ENCODE data around the gene CDK11B. TPM values are rescaled to one million over a fixed set of nuclear protein-coding genes. Genes with fewer than 3 reads are reported as not detected.

CDK11B gene
- total and polyA plus RNA-seq, 2 donors (not counting 1 experiment from before 2014, with no cell fraction given), result 14.1 to 36.3 TPM

GRCh38 chr1:1623631-1624442 lies 35.0 kb downstream of the CDK11B start:
- H3K27ac ChIP-seq (ENCODE audit: low read length in 2 of 2), result no peak overlapping the region
- Mint-ChIP-seq H3K4me1 (peaks cover 2% of the 10 kb centered on the region), H3K27me3 (no peaks in the 10 kb centered on the region), H3K9me3 (ENCODE audit: insufficient read depth) (no peaks in the 10 kb centered on the region), H3K27ac (no peak overlapping the region), H3K4me3 (no peak overlapping the region)
- DNase-seq, result no peak
- peaks cover 0 to 4% of the 10 kb centered on the region in 2 donors for H3K4me1 ChIP-seq (ENCODE audit: control insufficient read depth in 2 of 2, insufficient read depth in 2 of 2, low read length in 2 of 2)
- H3K9me3 ChIP-seq (ENCODE audit: control extremely low read depth in 1 of 3, control insufficient read depth in 2 of 3, insufficient read depth in 1 of 3, low read length in 2 of 3), result no peaks in the 10 kb centered on the region
- no peak for TF ChIP-seq EZH2 (IDR thresholded peaks at IDR 0.05; ENCODE audit: borderline replicate concordance, insufficient read depth, low read depth, low read length, poor library complexity, severe bottlenecking)
- no peak for TF ChIP-seq CTCF (IDR thresholded peaks at IDR 0.05)
- intact Hi-C loops (cut with micrococcal nuclease), result no loop called here
- H3K79me2 ChIP-seq (ENCODE audit: control insufficient read depth, insufficient read depth, low read length), result peaks cover 4% of the 10 kb centered on the region
- 97% methylated on average over 50 of the region's 51 CpGs for WGBS (ENCODE audit: insufficient coverage)
- peaks cover 10% of the 10 kb centered on the region for H4K20me1 ChIP-seq (ENCODE audit: control insufficient read depth, insufficient read depth, low read length, poor library complexity, severe bottlenecking)
- ChIA-PET CTCF (no interaction called here), POLR2A (no interaction called here)
- no peak overlapping the region for H3K9ac ChIP-seq (ENCODE audit: low read length)
- no peaks in the 10 kb centered on the region for H3K27me3 ChIP-seq (replicated peaks in 1 of 4; ENCODE audit: control extremely low read depth in 1 of 4, control insufficient read depth in 3 of 4, insufficient read depth in 4 of 4, low read length in 3 of 4)
- H3K4me3 ChIP-seq (ENCODE audit: control extremely low read depth in 1 of 5, extremely low read depth in 1 of 5, insufficient read depth in 1 of 5, low read depth in 2 of 5, low read length in 4 of 5), result no peak overlapping the region
- no peak for ATAC-seq (ENCODE audit: low read depth)
- no peaks in the 10 kb centered on the region for H3K36me3 ChIP-seq (replicated peaks in 1 of 2; ENCODE audit: control extremely low read depth in 1 of 2, control insufficient read depth in 1 of 2, extremely low read depth in 1 of 2, insufficient read depth in 2 of 2, low read length in 1 of 2)
- H3K4me2 ChIP-seq (replicated peaks; ENCODE audit: low read depth, low read length, poor library complexity, severe bottlenecking), result no peak overlapping the region
- H2AFZ ChIP-seq (ENCODE audit: insufficient read depth, low read depth, low read length, poor library complexity, severe bottlenecking), result no peak overlapping the region

- Mint-ChIP-seq H3K27ac (no peak overlapping the region), H3K4me1 (peaks cover 2% of the 10 kb centered on the region), H3K9me3 (ENCODE audit: insufficient read depth) (no peaks in the 10 kb centered on the region), H3K4me3 (no peak overlapping the region), H3K27me3 (no peaks in the 10 kb centered on the region)
- Histone ChIP-seq H3K4me2 (replicated peaks; ENCODE audit: low read depth, low read length, poor library complexity, severe bottlenecking) (no peak overlapping the region), H3K36me3 (replicated peaks in 1 of 2; ENCODE audit: control extremely low read depth in 1 of 2, control insufficient read depth in 1 of 2, extremely low read depth in 1 of 2, insufficient read depth in 2 of 2, low read length in 1 of 2) (peaks cover 0 to 2% of the 10 kb centered on the region in 2 experiments), H4K20me1 (ENCODE audit: control insufficient read depth, insufficient read depth, low read length, poor library complexity, severe bottlenecking) (peaks cover 10% of the 10 kb centered on the region), H3K4me3 (ENCODE audit: control extremely low read depth in 1 of 5, extremely low read depth in 1 of 5, insufficient read depth in 1 of 5, low read depth in 2 of 5, low read length in 4 of 5) (no peak overlapping the region), H3K9ac (ENCODE audit: low read length) (no peak overlapping the region), H3K9me3 (ENCODE audit: control extremely low read depth in 1 of 3, control insufficient read depth in 2 of 3, insufficient read depth in 1 of 3, low read length in 2 of 3) (no peaks in the 10 kb centered on the region), H3K79me2 (ENCODE audit: control insufficient read depth, insufficient read depth, low read length) (peaks cover 4% of the 10 kb centered on the region), H3K4me1 (ENCODE audit: control insufficient read depth in 2 of 2, insufficient read depth in 2 of 2, low read length in 2 of 2) (no peaks in the 10 kb centered on the region), H3K27me3 (replicated peaks in 1 of 4; ENCODE audit: control extremely low read depth in 1 of 4, control insufficient read depth in 3 of 4, insufficient read depth in 4 of 4, low read length in 3 of 4) (no peaks in the 10 kb centered on the region), H3K27ac (ENCODE audit: low read length in 2 of 2) (no peak overlapping the region), H2AFZ (ENCODE audit: insufficient read depth, low read depth, low read length, poor library complexity, severe bottlenecking) (no peak overlapping the region)
- ChIA-PET CTCF (no interaction called here), POLR2A (no interaction called here)
- ATAC-seq (ENCODE audit: low read depth) (no peak), DNase-seq (no peak)
- 96% methylated on average over 33 of the region's 33 CpGs for WGBS (ENCODE audit: insufficient coverage)
- no peak for TF ChIP-seq CTCF (IDR thresholded peaks at IDR 0.05)
- TF ChIP-seq EZH2 (IDR thresholded peaks at IDR 0.05; ENCODE audit: borderline replicate concordance, insufficient read depth, low read depth, low read length, poor library complexity, severe bottlenecking), result no peak
- intact Hi-C loops (cut with micrococcal nuclease), result no loop called here
Measured at GRCh38 chr1:1623181-1623630, 35.6 kb downstream of the CDK11B start.

All from B cell (primary cell).